ENCODE data around the gene TLE4. TPM values are rescaled to one million over a fixed set of nuclear protein-coding genes. Genes with fewer than 3 reads are reported as not detected.

The TLE4 gene
- total and polyA plus RNA-seq, 2 of the 13 experiments (the other 11 are each of a cell fraction or from before 2014, with no cell fraction given), result 2.0 to 2.3 TPM

DNA sequence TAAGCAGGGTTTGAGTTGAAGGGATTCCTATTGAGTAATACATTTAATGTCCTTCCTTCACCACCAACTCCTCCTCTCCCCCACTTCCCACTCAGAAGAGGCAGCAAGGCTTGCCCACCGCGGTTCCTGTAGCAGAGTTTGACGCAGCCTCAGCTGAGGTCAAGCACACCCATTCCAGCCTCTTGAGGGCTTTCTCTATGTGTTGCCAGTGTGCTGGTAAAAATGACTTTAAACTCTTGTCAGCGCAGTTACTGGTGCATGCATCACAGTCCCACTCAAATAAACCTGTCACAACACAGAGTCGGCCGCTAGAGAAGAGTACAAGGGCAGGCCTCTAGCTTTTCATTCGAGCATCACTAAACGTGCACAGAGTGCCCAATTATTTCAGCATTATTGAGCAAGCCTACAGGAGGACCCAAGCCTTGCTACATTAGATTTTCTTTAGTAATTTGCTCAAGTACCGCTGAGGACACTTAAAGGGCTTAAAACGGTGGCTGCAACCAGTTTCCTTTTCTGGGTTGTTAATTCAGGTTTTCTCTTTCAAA lies 79.6 kb downstream of the TLE4 start:
- in situ Hi-C loops (cut with HindIII; ENCODE audit: extremely low pct_ligation_motif_present, low pct_unique_long_range_greater_than_20kb), result no loop called here
- H3K4me3 ChIP-seq (replicated peaks in 1 of 3; ENCODE audit: insufficient read depth in 1 of 3, low read depth in 2 of 3, low read length in 3 of 3), result no peak overlapping the region
- no peaks in the 10 kb centered on the region for H3K36me3 ChIP-seq (replicated peaks in 1 of 2; ENCODE audit: control insufficient read depth in 1 of 2, insufficient read depth in 2 of 2, low read length in 2 of 2)
- no peaks in the 10 kb centered on the region for H3K27me3 ChIP-seq (ENCODE audit: control insufficient read depth in 1 of 2, insufficient read depth in 2 of 2, low read length in 2 of 2)
- H3K4me2 ChIP-seq (ENCODE audit: low read depth, low read length), result no peak overlapping the region
- WGBS (ENCODE audit: low lambda C conversion rate), result 73% methylated on average over 9 of the region's 10 CpGs
- no peaks in the 10 kb centered on the region for H3K79me2 ChIP-seq (ENCODE audit: insufficient read depth, low read length)
- no peak overlapping the region for H3K9ac ChIP-seq (ENCODE audit: insufficient read depth, low read depth, low read length)
- BruUV-seq (replicated peaks), result no TSS peak
- FAIRE-seq (no peak), DNase-seq (ENCODE audit: low spot score) (no peak), ATAC-seq (no peak)
- H3K4me1 ChIP-seq (ENCODE audit: insufficient read depth, low read length), result no peaks in the 10 kb centered on the region
- intact Hi-C loops (cut with micrococcal nuclease; ENCODE audit: unreplicated experiment), result no loop called here
- H3K27ac ChIP-seq (ENCODE audit: extremely low read length, insufficient read depth, low read length), result no peak overlapping the region
- H2AFZ ChIP-seq (ENCODE audit: low read length), result no peak overlapping the region
- H3K9me3 ChIP-seq (ENCODE audit: low read length), result no peaks in the 10 kb centered on the region; the same call in 1 of the 2 replicates
- no peaks in the 10 kb centered on the region for H4K20me1 ChIP-seq (ENCODE audit: insufficient read depth, low read length)
- ChIA-PET CTCF (ENCODE audit: low intra/inter-chr PET ratio, low total read pairs) (no interaction called here), POLR2A (no interaction called here)
- TF ChIP-seq ETV5 (CRISPR knock-in tag; IDR thresholded peaks at IDR 0.05; ENCODE audit: borderline replicate concordance) (no peak), TEAD3 (CRISPR knock-in tag; optimal IDR thresholded peaks at IDR 0.05; ENCODE audit: borderline replicate concordance) (no peak), MEIS2 (CRISPR knock-in tag; IDR thresholded peaks at IDR 0.05) (no peak), SALL1 (CRISPR knock-in tag; IDR thresholded peaks at IDR 0.05) (no peak), ZNF777 (CRISPR knock-in tag; IDR thresholded peaks at IDR 0.05) (no peak), ZNF230 (CRISPR knock-in tag; IDR thresholded peaks at IDR 0.05) (no peak), ZNF24 (IDR thresholded peaks at IDR 0.05) (no peak), ZNF251 (CRISPR knock-in tag; IDR thresholded peaks at IDR 0.05) (no peak), MEF2D (CRISPR knock-in tag; IDR thresholded peaks at IDR 0.05) (no peak), KDM4B (CRISPR knock-in tag; IDR thresholded peaks at IDR 0.05) (no peak), ZNF790 (CRISPR knock-in tag; IDR thresholded peaks at IDR 0.05; ENCODE audit: borderline replicate concordance) (no peak), SNAI1 (CRISPR knock-in tag; IDR thresholded peaks at IDR 0.05; ENCODE audit: borderline replicate concordance) (no peak), SMAD3 (CRISPR knock-in tag; IDR thresholded peaks at IDR 0.05) (no peak), ZNF282 (IDR thresholded peaks at IDR 0.05; ENCODE audit: partially characterized antibody) (no peak), ZKSCAN8 (CRISPR knock-in tag; IDR thresholded peaks at IDR 0.05; ENCODE audit: borderline replicate concordance) (no peak), ZNF331 (CRISPR knock-in tag; IDR thresholded peaks at IDR 0.05) (no peak), SP1 (IDR thresholded peaks at IDR 0.05) (no peak), SP1 (CRISPR knock-in tag; IDR thresholded peaks at IDR 0.05) (no peak), TCF7 (IDR thresholded peaks at IDR 0.05; ENCODE audit: low read depth) (no peak)
- TF ChIP-seq, protein P1, sequence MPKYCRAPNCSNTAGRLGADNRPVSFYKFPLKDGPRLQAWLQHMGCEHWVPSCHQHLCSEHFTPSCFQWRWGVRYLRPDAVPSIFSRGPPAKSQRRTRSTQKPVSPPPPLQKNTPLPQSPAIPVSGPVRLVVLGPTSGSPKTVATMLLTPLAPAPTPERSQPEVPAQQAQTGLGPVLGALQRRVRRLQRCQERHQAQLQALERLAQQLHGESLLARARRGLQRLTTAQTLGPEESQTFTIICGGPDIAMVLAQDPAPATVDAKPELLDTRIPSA (CRISPR knock-in tag; IDR thresholded peaks at IDR 0.05; ENCODE audit: borderline replicate concordance), result no peak
- TF ChIP-seq, protein P2, sequence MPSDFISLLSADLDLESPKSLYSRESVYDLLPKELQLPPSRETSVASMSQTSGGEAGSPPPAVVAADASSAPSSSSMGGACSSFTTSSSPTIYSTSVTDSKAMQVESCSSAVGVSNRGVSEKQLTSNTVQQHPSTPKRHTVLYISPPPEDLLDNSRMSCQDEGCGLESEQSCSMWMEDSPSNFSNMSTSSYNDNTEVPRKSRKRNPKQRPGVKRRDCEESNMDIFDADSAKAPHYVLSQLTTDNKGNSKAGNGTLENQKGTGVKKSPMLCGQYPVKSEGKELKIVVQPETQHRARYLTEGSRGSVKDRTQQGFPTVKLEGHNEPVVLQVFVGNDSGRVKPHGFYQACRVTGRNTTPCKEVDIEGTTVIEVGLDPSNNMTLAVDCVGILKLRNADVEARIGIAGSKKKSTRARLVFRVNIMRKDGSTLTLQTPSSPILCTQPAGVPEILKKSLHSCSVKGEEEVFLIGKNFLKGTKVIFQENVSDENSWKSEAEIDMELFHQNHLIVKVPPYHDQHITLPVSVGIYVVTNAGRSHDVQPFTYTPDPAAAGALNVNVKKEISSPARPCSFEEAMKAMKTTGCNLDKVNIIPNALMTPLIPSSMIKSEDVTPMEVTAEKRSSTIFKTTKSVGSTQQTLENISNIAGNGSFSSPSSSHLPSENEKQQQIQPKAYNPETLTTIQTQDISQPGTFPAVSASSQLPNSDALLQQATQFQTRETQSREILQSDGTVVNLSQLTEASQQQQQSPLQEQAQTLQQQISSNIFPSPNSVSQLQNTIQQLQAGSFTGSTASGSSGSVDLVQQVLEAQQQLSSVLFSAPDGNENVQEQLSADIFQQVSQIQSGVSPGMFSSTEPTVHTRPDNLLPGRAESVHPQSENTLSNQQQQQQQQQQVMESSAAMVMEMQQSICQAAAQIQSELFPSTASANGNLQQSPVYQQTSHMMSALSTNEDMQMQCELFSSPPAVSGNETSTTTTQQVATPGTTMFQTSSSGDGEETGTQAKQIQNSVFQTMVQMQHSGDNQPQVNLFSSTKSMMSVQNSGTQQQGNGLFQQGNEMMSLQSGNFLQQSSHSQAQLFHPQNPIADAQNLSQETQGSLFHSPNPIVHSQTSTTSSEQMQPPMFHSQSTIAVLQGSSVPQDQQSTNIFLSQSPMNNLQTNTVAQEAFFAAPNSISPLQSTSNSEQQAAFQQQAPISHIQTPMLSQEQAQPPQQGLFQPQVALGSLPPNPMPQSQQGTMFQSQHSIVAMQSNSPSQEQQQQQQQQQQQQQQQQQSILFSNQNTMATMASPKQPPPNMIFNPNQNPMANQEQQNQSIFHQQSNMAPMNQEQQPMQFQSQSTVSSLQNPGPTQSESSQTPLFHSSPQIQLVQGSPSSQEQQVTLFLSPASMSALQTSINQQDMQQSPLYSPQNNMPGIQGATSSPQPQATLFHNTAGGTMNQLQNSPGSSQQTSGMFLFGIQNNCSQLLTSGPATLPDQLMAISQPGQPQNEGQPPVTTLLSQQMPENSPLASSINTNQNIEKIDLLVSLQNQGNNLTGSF (CRISPR knock-in tag; IDR thresholded peaks at IDR 0.05), result no peak

Measured in HepG2 (cell line).